Prostate gland (tissue), 2 donors: ENCODE measurements around the gene GPC5.

Experiments
- POLR2A ChIP-seq: fragments of 450-650 bp; IDR thresholded peaks from one replicate; pipeline ENCODE4 v1.6.1; 2016; ENCODE audit warnings: antibody characterized with exemption, mild to moderate bottlenecking
- TF ChIP-seq, protein P1 (sequence below), 4 experiments: fragments of 200-600 bp in 2 of 4; fragments of 450-650 bp in 2 of 4; sonication (generic) in 2 of 4; IDR thresholded peaks; 1 replicate in 3 of 4; 2 replicates in 1 of 4; pipeline ENCODE4 v1.5.1; 2016 to 2019; ENCODE audit warnings: antibody characterized with exemption in 4 of 4, mild to moderate bottlenecking in 2 of 4, moderate library complexity in 2 of 4

DNA sequence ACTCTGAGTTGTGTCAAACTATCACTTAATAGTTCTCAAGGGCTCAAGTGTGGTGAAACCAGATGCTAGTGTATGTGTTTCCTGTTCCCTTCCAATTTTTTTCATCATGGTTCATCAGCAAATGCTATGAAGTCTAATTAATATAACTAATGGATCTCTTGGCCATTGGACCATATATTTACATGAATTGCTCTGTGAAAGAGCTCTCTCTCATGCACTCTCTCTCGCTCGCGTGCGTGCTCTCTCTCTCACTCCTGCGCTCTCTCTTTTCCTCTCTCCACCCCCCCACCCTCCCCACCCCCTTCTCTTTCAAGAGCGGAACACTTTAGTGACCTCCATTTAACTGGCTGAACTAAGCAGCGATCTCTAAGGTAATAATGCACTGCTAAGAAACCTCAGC lies 1281.2 kb downstream of the GPC5 start:
- TF ChIP-seq, protein P1, sequence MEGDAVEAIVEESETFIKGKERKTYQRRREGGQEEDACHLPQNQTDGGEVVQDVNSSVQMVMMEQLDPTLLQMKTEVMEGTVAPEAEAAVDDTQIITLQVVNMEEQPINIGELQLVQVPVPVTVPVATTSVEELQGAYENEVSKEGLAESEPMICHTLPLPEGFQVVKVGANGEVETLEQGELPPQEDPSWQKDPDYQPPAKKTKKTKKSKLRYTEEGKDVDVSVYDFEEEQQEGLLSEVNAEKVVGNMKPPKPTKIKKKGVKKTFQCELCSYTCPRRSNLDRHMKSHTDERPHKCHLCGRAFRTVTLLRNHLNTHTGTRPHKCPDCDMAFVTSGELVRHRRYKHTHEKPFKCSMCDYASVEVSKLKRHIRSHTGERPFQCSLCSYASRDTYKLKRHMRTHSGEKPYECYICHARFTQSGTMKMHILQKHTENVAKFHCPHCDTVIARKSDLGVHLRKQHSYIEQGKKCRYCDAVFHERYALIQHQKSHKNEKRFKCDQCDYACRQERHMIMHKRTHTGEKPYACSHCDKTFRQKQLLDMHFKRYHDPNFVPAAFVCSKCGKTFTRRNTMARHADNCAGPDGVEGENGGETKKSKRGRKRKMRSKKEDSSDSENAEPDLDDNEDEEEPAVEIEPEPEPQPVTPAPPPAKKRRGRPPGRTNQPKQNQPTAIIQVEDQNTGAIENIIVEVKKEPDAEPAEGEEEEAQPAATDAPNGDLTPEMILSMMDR (IDR thresholded peaks at IDR 0.05) = no peak
- TF ChIP-seq POLR2A = no peak
